CD4-positive, CD25-positive, alpha-beta regulatory T cell (primary cell): Measurements from ENCODE around the gene LTB4R2. TPM values are rescaled to one million over a fixed set of nuclear protein-coding genes. Genes with fewer than 3 reads are reported as not detected.

ENCODE experiments used
- ATAC-seq, 2 donors: fragments of 150-1000 bp; cut with Tn5 transposase; one replicate each; pipeline ENCODE4 v1.10.0; 2021; ENCODE audit warnings: low read depth in 2 of 2, moderate number of reproducible peaks in 2 of 2, moderate library complexity in 1 of 2
- DNase-seq, 3 donors: peaks; one replicate each; pipeline versions ENCODE4 v3.0.0 to v3.0.0-alpha.2; 2012 to 2022; ENCODE audit warnings: mixed read lengths in 1 of 3
- H3K27ac ChIP-seq: one replicate; pipeline ENCODE4 v1.7.0; 2013; ENCODE audit warnings: mild to moderate bottlenecking, low read length; ENCODE audit not compliant: insufficient read depth, poor library complexity, severe bottlenecking
- H3K27me3 ChIP-seq: one replicate; pipeline ENCODE4 v1.7.0; 2013; ENCODE audit warnings: low read length; ENCODE audit not compliant: control insufficient read depth, insufficient read depth
- H3K36me3 ChIP-seq: one replicate; pipeline ENCODE4 v1.7.0; 2013; ENCODE audit warnings: mild to moderate bottlenecking, low read length, moderate library complexity; ENCODE audit not compliant: control insufficient read depth, insufficient read depth
- H3K4me1 ChIP-seq: 2 replicates; pipeline ENCODE4 v1.7.0; 2013; ENCODE audit warnings: mild to moderate bottlenecking, low read length; ENCODE audit not compliant: insufficient read depth, control insufficient read depth, poor library complexity, severe bottlenecking
- H3K4me3 ChIP-seq: one replicate; pipeline ENCODE4 v1.7.0; 2013; ENCODE audit warnings: low read depth, mild to moderate bottlenecking, low read length, moderate library complexity
- H3K9me3 ChIP-seq, 2 experiments: 1 replicate in 1 of 2; 2 replicates in 1 of 2; pipeline ENCODE4 v1.7.0; 2013; ENCODE audit warnings: low read length in 2 of 2, mild to moderate bottlenecking in 1 of 2, moderate library complexity in 1 of 2; ENCODE audit not compliant: control insufficient read depth in 2 of 2
- H3K27ac Mint-ChIP-seq, 3 donors: one replicate each; pipeline ENCODE4 v1.8.0; 2020 to 2022; ENCODE audit warnings: mild to moderate bottlenecking in 3 of 3, mixed read lengths in 3 of 3, moderate library complexity in 2 of 3
- H3K27me3 Mint-ChIP-seq: one replicate; pipeline ENCODE4 v1.8.0; 2022; ENCODE audit warnings: mild to moderate bottlenecking, mixed read lengths
- H3K36me3 Mint-ChIP-seq: one replicate; pipeline ENCODE4 v1.8.0; 2020; ENCODE audit warnings: mixed read lengths
- H3K4me1 Mint-ChIP-seq, 4 donors: one replicate each; pipeline ENCODE4 v1.8.0; 2020 to 2022; ENCODE audit warnings: mixed read lengths in 4 of 4, mild to moderate bottlenecking in 1 of 4
- H3K4me3 Mint-ChIP-seq, 4 donors: one replicate each; pipeline ENCODE4 v1.8.0; 2020 to 2022; ENCODE audit warnings: mild to moderate bottlenecking in 4 of 4, mixed read lengths in 4 of 4, moderate library complexity in 3 of 4
- H3K9me3 Mint-ChIP-seq, 7 donors: one replicate each; pipeline ENCODE4 v1.8.0; 2020 to 2022; ENCODE audit warnings: mixed read lengths in 7 of 7, mild to moderate bottlenecking in 3 of 7, moderate library complexity in 2 of 7
- polyA plus RNA-seq, 4 donors: library from polyadenylated mRNA; unstranded; fragments of 300-500 nt; fragmentation: Illumina TruSeq; gene quantifications; one replicate each; pipeline ENCODE4 v1.2.3, GENCODE V29; 2021
- total RNA-seq: library from RNA; stranded (reverse); gene quantifications from one replicate; pipeline ENCODE4 v1.2.3, GENCODE V29; 2022

The LTB4R2 gene
- total and polyA plus RNA-seq, 5 donors from 2014 or later, result 1.00 to 18.1 (median 1.8) TPM

DNA sequence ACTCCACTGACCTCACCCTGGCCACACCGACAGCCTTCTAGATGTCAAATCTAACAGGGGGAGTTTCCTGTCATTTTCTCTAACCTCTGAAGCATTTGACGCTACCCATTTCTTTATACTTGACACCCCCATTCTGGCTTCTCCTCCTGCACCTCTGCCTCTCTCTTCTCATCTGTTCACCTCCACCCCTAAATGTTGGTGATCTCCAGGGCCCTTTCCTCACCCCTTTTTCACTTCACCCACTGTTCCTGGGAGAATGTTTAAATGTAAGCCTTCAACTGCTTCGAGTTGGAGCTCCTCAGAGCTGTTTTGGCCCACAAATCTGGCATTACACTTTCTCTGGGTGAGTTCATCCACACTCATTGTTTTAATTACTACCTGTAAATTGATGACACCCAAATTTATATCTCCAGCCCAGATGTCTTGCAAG is 38.1 kb upstream of the LTB4R2 start:
- H3K27me3 ChIP-seq, result no peaks in the 10 kb centered on the region
- H3K27ac Mint-ChIP-seq, result peak overlapping the region; percentile 97 to 100 (median 99)
- H3K4me3 Mint-ChIP-seq, result peak overlapping the region; percentile 78 to 94 (median 82)
- H3K36me3 ChIP-seq, result peaks cover 13% of the 10 kb centered on the region
- H3K27ac ChIP-seq, result peak overlapping the region; percentile 98
- H3K9me3 Mint-ChIP-seq, result no peaks in the 10 kb centered on the region
- peaks cover 6% of the 10 kb centered on the region for H3K36me3 Mint-ChIP-seq
- no peaks in the 10 kb centered on the region for H3K9me3 ChIP-seq
- DNase-seq (no peak), ATAC-seq (no peak)
- H3K4me3 ChIP-seq, result peak overlapping the region; percentile 71
- peaks cover 23 to 51% (median 34%) of the 10 kb centered on the region in 4 donors for H3K4me1 Mint-ChIP-seq
- H3K4me1 ChIP-seq, result peaks cover 32% of the 10 kb centered on the region
- H3K27me3 Mint-ChIP-seq, result no peaks in the 10 kb centered on the region

DNA sequence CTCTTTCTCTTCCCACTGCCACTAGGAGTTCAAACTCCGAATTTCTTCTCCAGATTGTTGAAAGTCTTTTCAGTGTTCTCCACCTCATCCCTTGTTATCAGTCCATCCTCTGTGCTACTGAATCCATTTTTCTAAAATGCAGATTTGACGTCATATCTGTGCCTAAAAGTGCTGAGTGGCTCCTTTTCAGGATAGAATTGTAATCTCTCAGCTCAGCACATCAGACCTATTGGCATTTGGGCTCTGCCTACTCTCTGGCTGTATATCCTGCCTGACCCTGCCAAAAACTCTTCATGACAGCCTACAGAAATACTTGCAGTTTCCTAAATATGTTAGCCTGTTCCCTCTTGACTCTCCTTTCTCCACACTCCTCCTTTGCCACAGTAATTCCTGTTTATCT is 37.5 kb upstream of the LTB4R2 start:
- no peak for ATAC-seq
- H3K27ac Mint-ChIP-seq, result peak overlapping the region; percentile 97 to 100 (median 99)
- H3K27ac ChIP-seq, result peak overlapping the region; percentile 98
- H3K36me3 Mint-ChIP-seq, result peaks cover under 1% of the 10 kb centered on the region
- H3K27me3 Mint-ChIP-seq, result no peaks in the 10 kb centered on the region
- peaks cover 23 to 50% (median 36%) of the 10 kb centered on the region in 4 donors for H3K4me1 Mint-ChIP-seq
- H3K9me3 ChIP-seq, result no peaks in the 10 kb centered on the region
- H3K27me3 ChIP-seq, result no peaks in the 10 kb centered on the region
- no peaks in the 10 kb centered on the region for H3K9me3 Mint-ChIP-seq
- DNase-seq, result no peak
- peaks cover 7% of the 10 kb centered on the region for H3K36me3 ChIP-seq
- H3K4me3 ChIP-seq, result peak overlapping the region; percentile 71
- peak overlapping the region; percentile 63 to 94 (median 82) for H3K4me3 Mint-ChIP-seq
- peaks cover 32% of the 10 kb centered on the region for H3K4me1 ChIP-seq

GRCh38 chr14:24273422-24273998 is 36.4 kb upstream of the LTB4R2 start:
- peaks cover 32% of the 10 kb centered on the region for H3K4me1 ChIP-seq
- H3K4me1 Mint-ChIP-seq, result peaks cover 26 to 56% (median 40%) of the 10 kb centered on the region in 4 donors
- H3K9me3 ChIP-seq, result no peaks in the 10 kb centered on the region
- peak overlapping the region; percentile 45 to 98 (median 97) for H3K27ac Mint-ChIP-seq
- peaks cover 6% of the 10 kb centered on the region for H3K36me3 ChIP-seq
- H3K27me3 Mint-ChIP-seq, result no peaks in the 10 kb centered on the region
- H3K4me3 Mint-ChIP-seq, result peak overlapping the region; percentile 16 to 68 (median 57)
- peak overlapping the region; percentile 46 for H3K4me3 ChIP-seq
- H3K9me3 Mint-ChIP-seq, result no peaks in the 10 kb centered on the region
- H3K27ac ChIP-seq, result peak overlapping the region; percentile 98
- no peaks in the 10 kb centered on the region for H3K36me3 Mint-ChIP-seq
- no peaks in the 10 kb centered on the region for H3K27me3 ChIP-seq
- ATAC-seq (no peak), DNase-seq (peak in 1 of 3 donors; percentile 21)

DNA sequence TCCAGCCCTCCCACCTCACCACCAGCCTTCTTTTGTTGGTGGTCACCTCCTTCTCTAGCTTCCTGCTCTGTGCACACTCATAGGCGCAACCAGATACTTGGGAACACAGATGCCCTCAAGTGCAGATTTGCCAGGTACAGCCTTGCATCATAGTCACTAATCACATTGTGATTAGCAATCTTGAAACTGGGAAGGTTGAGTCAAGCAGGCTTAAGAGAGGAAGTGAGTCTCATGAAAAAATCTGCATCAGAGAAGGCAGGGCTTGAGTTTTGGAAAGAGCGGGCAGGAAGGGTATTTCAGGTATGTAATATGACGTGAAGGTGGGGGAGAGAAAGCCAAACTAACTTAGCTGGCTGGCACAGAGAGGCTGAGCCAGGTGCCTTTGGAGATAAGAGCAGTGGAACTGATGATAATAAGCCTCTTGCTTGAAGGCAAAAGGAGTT is 35.8 kb upstream of the LTB4R2 start:
- Histone ChIP-seq H3K27me3 (no peaks in the 10 kb centered on the region), H3K4me1 (peaks cover 37% of the 10 kb centered on the region), H3K27ac (peak overlapping the region; percentile 98), H3K4me3 (peak overlapping the region; percentile 46), H3K9me3 (no peaks in the 10 kb centered on the region), H3K36me3 (peaks cover 2% of the 10 kb centered on the region)
- Mint-ChIP-seq H3K27me3 (no peaks in the 10 kb centered on the region), H3K27ac (peak overlapping the region; percentile 45 to 98 (median 97)), H3K9me3 (no peaks in the 10 kb centered on the region), H3K4me3 (peak overlapping the region; percentile 16 to 68 (median 57)), H3K4me1 (peaks cover 30 to 62% (median 44%) of the 10 kb centered on the region in 4 donors), H3K36me3 (no peaks in the 10 kb centered on the region)
- ATAC-seq (peak in 1 of 2 donors; percentile 2), DNase-seq (peak; percentile 13 to 76 (median 57))

- Histone ChIP-seq H3K9me3 (no peaks in the 10 kb centered on the region), H3K36me3 (no peaks in the 10 kb centered on the region), H3K27ac (no peak overlapping the region), H3K27me3 (no peaks in the 10 kb centered on the region), H3K4me3 (no peak overlapping the region), H3K4me1 (peaks cover 35% of the 10 kb centered on the region)
- ATAC-seq (no peak), DNase-seq (no peak)
- Mint-ChIP-seq H3K4me1 (peaks cover 19 to 59% (median 36%) of the 10 kb centered on the region in 4 donors), H3K4me3 (no peak overlapping the region), H3K27me3 (no peaks in the 10 kb centered on the region), H3K27ac (peak overlapping the region in 2 of 3 donors; percentile 62 to 89), H3K9me3 (no peaks in the 10 kb centered on the region), H3K36me3 (no peaks in the 10 kb centered on the region)
These were observed 32.9 kb upstream of the LTB4R2 start for GRCh38 chr14:24277071-24277470.

- H3K27ac ChIP-seq, result no peak overlapping the region
- peaks cover 19 to 52% (median 30%) of the 10 kb centered on the region in 4 donors for H3K4me1 Mint-ChIP-seq
- H3K9me3 ChIP-seq, result no peaks in the 10 kb centered on the region
- ATAC-seq (no peak), DNase-seq (no peak)
- no peaks in the 10 kb centered on the region for H3K9me3 Mint-ChIP-seq
- H3K4me3 ChIP-seq, result no peak overlapping the region
- H3K4me3 Mint-ChIP-seq, result no peak overlapping the region
- H3K36me3 Mint-ChIP-seq, result no peaks in the 10 kb centered on the region
- H3K27me3 Mint-ChIP-seq, result no peaks in the 10 kb centered on the region
- peak overlapping the region in 1 of 3 donors; percentile 34 for H3K27ac Mint-ChIP-seq
- no peaks in the 10 kb centered on the region for H3K36me3 ChIP-seq
- no peaks in the 10 kb centered on the region for H3K27me3 ChIP-seq
- H3K4me1 ChIP-seq, result peaks cover 28% of the 10 kb centered on the region
These were observed 32.2 kb upstream of the LTB4R2 start for GRCh38 chr14:24277606-24278321.

DNA sequence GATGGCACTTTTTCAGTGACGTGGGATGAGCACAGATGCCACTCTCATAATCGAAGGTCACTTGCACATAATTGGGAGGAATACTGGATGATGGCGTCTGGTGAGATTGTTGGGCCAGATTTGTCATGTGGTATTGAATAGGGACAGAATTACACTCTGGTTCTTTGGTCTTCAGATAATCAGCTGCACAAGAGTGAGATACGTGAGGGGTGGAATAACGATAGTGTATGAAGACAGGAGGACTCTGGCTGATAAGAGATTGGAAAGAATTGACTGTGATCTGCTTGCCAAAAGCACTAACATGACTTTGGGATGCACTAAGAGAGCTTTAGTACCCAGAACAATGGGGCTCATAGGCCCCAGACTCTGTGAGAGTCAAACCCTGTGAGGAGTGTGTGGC is 31.5 kb upstream of the LTB4R2 start:
- peak overlapping the region; percentile 34 to 83 (median 76) for H3K27ac Mint-ChIP-seq
- no peak overlapping the region for H3K4me3 ChIP-seq
- no peaks in the 10 kb centered on the region for H3K9me3 Mint-ChIP-seq
- H3K36me3 Mint-ChIP-seq, result no peaks in the 10 kb centered on the region
- H3K4me1 Mint-ChIP-seq, result peaks cover 18 to 48% (median 28%) of the 10 kb centered on the region in 4 donors
- peak overlapping the region in 1 of 4 donors; percentile 20 for H3K4me3 Mint-ChIP-seq
- no peak for ATAC-seq
- peaks cover 26% of the 10 kb centered on the region for H3K4me1 ChIP-seq
- no peaks in the 10 kb centered on the region for H3K27me3 Mint-ChIP-seq
- DNase-seq, result no peak
- H3K9me3 ChIP-seq, result no peaks in the 10 kb centered on the region
- H3K27ac ChIP-seq, result no peak overlapping the region
- H3K36me3 ChIP-seq, result no peaks in the 10 kb centered on the region
- H3K27me3 ChIP-seq, result no peaks in the 10 kb centered on the region
